GM19023 (cell line): ENCODE measurements around the gene AMPD3.
A peak's percentile ranks its signal among the peaks of the same experiment; 100 is the strongest.

Source experiments
- ATAC-seq: cut with Tn5 transposase; IDR thresholded peaks from one replicate; pipeline ENCODE4 v1.9.1; 2021; ENCODE audit warnings: mild to moderate bottlenecking, moderate library complexity; ENCODE audit not compliant: unreplicated experiment

Gene AMPD3

GRCh38 chr11:10459029-10459970 lies 4.2 kb downstream of the AMPD3 start:
- peak; percentile 48 for ATAC-seq

GRCh38 chr11:10460611-10461275 lies 5.7 kb downstream of the AMPD3 start:
- no peak for ATAC-seq

- ATAC-seq: no peak
These were observed 6.3 kb downstream of the AMPD3 start for GRCh38 chr11:10461276-10461790.

GRCh38 chr11:10462746-10463300 lies 7.8 kb downstream of the AMPD3 start:
- no peak for ATAC-seq

GRCh38 chr11:10473371-10473770 lies 18.3 kb downstream of the AMPD3 start:
- ATAC-seq: no peak

GRCh38 chr11:10474551-10474950 lies 19.5 kb downstream of the AMPD3 start:
- ATAC-seq: no peak

GRCh38 chr11:10476342-10476741 lies 21.3 kb downstream of the AMPD3 start:
- ATAC-seq: no peak

- ATAC-seq: no peak
These were observed 22.0 kb downstream of the AMPD3 start for GRCh38 chr11:10476927-10477689.

GRCh38 chr11:10477690-10478046 lies 22.6 kb downstream of the AMPD3 start:
- ATAC-seq: no peak

GRCh38 chr11:10478066-10478465 lies 23.0 kb downstream of the AMPD3 start:
- ATAC-seq: no peak

- no peak for ATAC-seq
These were observed 23.8 kb downstream of the AMPD3 start for GRCh38 chr11:10478574-10479550.

- no peak for ATAC-seq
These were observed 25.0 kb downstream of the AMPD3 start for GRCh38 chr11:10480026-10480425.

- no peak for ATAC-seq
These were observed 25.7 kb downstream of the AMPD3 start for GRCh38 chr11:10480760-10481159.

- no peak for ATAC-seq
These were observed 26.7 kb downstream of the AMPD3 start for GRCh38 chr11:10481560-10482349.

- no peak for ATAC-seq
These were observed 28.1 kb downstream of the AMPD3 start for GRCh38 chr11:10483174-10483573.

- no peak for ATAC-seq
These were observed 28.5 kb downstream of the AMPD3 start for GRCh38 chr11:10483584-10483983.

- no peak for ATAC-seq
These were observed 29.6 kb downstream of the AMPD3 start for GRCh38 chr11:10484461-10485180.

GRCh38 chr11:10485646-10486045 lies 30.6 kb downstream of the AMPD3 start:
- no peak for ATAC-seq
